GM10248 (cell line): ENCODE measurements around the gene C2orf92.

Experiments
- CTCF ChIA-PET: fragments of 300-600 bp; sonication (Branson Sonifier 250); formaldehyde crosslinking; extraction: SDS; loops from one replicate; lab custom pipeline; 2021; ENCODE audit warnings: antibody characterized with exemption; lab: Yijun Ruan, JAX
- POLR2A ChIA-PET: fragments of 350-650 bp; sonication (Branson Sonifier 250); formaldehyde crosslinking; extraction: SDS; loops from one replicate; lab custom pipeline; 2020; ENCODE audit warnings: antibody characterized with exemption; lab: Yijun Ruan, JAX
- DNase-seq: peaks from one replicate; pipeline ENCODE4 v3.0.0; 2012; ENCODE audit errors: extremely low spot score
- CTCF ChIP-seq: IDR thresholded peaks from 2 replicates; pipeline ENCODE4 v1.5.1; 2012; ENCODE audit warnings: mild to moderate bottlenecking, low read depth; ENCODE audit errors: extremely low read depth, missing control alignments, control extremely low read depth

The C2orf92 gene

GRCh38 chr2:97726261-97727064, 57.0 kb downstream of the C2orf92 start:
- POLR2A ChIA-PET = no interaction called here
- CTCF ChIA-PET = interaction anchor here (0.7 to 3.3 kb wide), 4 partner anchors 14 to 543 kb away, joined by 3 to 28 read pairs (median 4); no protein-coding TSS in a partner anchor
- no peak for DNase-seq
- no peak for TF ChIP-seq CTCF

GRCh38 chr2:97727296-97727695, 57.8 kb downstream of the C2orf92 start:
- CTCF ChIA-PET = interaction anchor here (1.0 to 3.3 kb wide), 5 partner anchors 10 to 28 kb away, joined by 3 to 28 read pairs (median 4); no protein-coding TSS in a partner anchor
- POLR2A ChIA-PET = no interaction called here
- TF ChIP-seq CTCF = no peak
- DNase-seq = no peak

- TF ChIP-seq CTCF = no peak
- CTCF ChIA-PET = interaction anchor here (1.0 to 3.3 kb wide), 5 partner anchors 9 to 29 kb away, joined by 3 to 28 read pairs (median 4); no protein-coding TSS in a partner anchor
- DNase-seq = no peak
- POLR2A ChIA-PET = no interaction called here
These were observed 58.7 kb downstream of the C2orf92 start for GRCh38 chr2:97728091-97728731.

GRCh38 chr2:97730245-97730644, 60.7 kb downstream of the C2orf92 start:
- ChIA-PET CTCF (interaction anchor here (1.0 to 2.5 kb wide), 4 partner anchors 10 to 42 kb away, joined by 3 to 16 read pairs (median 4); no protein-coding TSS in a partner anchor), POLR2A (no interaction called here)
- no peak for TF ChIP-seq CTCF
- no peak for DNase-seq

- ChIA-PET CTCF (interaction anchor here (1.5 to 2.5 kb wide), 2 partner anchors 9 kb away, joined by 8 to 16 read pairs; no protein-coding TSS in a partner anchor), POLR2A (no interaction called here)
- no peak for TF ChIP-seq CTCF
- DNase-seq = no peak
These were observed 61.9 kb downstream of the C2orf92 start for GRCh38 chr2:97731274-97732020.
